Heart left ventricle (tissue), 13 donors: ENCODE measurements around the gene AFF3.

ENCODE experiments used
- CTCF ChIP-seq, 12 donors: fragments of 200-600 bp; sonication (generic) in 4 of 12; IDR thresholded peaks; one replicate each; pipeline versions ENCODE4 v1.5.0 to v1.8.0; 2018 to 2022; ENCODE audit warnings: antibody characterized with exemption in 12 of 12, mild to moderate bottlenecking in 5 of 12
- POLR2A ChIP-seq, 2 donors: fragments of 450-650 bp; IDR thresholded peaks; one replicate each; pipeline ENCODE4 v1.6.1; 2017; ENCODE audit warnings: antibody characterized with exemption in 2 of 2, mild to moderate bottlenecking in 2 of 2, moderate library complexity in 2 of 2
- donor health status: ischemic (EF 13 %, LVEDD 7.1; RV severe dilation, severe dysfunction).
- donor health status: DM: no; HTN: yes; CAD: no.
- donor health status: DM: no; HTN: no; CAD: no.
- donor health status: ischemic (EF 25% LVEDD 6.9; RV normal size, moderate dysfunction).
- donor health status: ischemic (EF 25% LVEDD 5.7; RV mildly dilated, moderate dysfunction).
- donor health status: ischemic (EF 35%, LVEDD 5.7; RV mildly dilated, moderate dysfunction).
- donor health status: nonischemic (EF 11% LVEDD 7.7; RV severe dilation, severe dysfunction).
- donor health status: DM: yes; HTN: yes; CAD: no.
- donor health status: PGD.
- donor health status: ischemic (EF 29% LVEDD 5.4; RV normal size, mild dysfunction).
- donor health status: nonischemic (EF 23%, LVEDD 6.1; RV moderate dilation, normal function).

DNA sequence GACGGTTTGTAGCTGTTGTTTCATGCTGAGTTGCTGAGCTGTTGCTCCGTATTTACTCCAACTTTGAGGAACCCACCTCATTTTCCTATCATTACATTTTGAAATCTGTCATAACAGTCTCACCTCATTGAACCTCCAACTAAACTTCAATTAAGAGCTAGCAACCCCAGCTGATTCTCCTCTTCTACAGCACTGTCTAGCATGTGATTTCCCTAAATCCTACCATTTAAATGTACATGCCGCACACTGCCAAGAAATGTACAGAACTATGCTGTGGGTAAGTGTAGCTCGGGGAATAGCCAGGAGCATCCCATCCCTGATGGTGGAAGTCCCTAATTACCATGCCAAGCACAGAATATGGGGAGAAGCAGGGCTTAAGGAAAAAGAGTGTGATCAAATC is 299.9 kb downstream of the AFF3 start:
- TF ChIP-seq CTCF (IDR thresholded peaks at IDR 0.05) = no peak
- no peak for TF ChIP-seq POLR2A (IDR thresholded peaks at IDR 0.05)
